Left renal cortex interstitium (tissue), 4 donors: ENCODE results near the gene MUC4. TPM values are rescaled to one million over a fixed set of nuclear protein-coding genes. Genes with fewer than 3 reads are reported as not detected.
"Not testable (repeated sequence)": the region's sequence is repeated elsewhere in the genome, so short reads cannot be mapped to it uniquely, and the experiment has no call there.

Experiments
- DNase-seq, 4 donors: peaks; one replicate each; pipeline ENCODE4 v3.0.0-alpha.2; 2013; ENCODE audit warnings: low read depth in 4 of 4, low spot score in 2 of 4, missing footprints in 1 of 4
- polyA plus RNA-seq, 4 donors: library from polyadenylated mRNA; unstranded; fragments of 120-200 nt; gene quantifications; one replicate each; pipeline ENCODE4 v1.2.1, GENCODE V29; 2013; ENCODE audit not compliant: insufficient read length in 4 of 4

The MUC4 gene
- polyA plus RNA-seq, 4 donors: 0.59 to 2.4 (median 1.2) TPM

- no peak for DNase-seq
Measured at GRCh38 chr3:195836476-195837135, 24.9 kb upstream of the MUC4 start.

GRCh38 chr3:195835791-195836190 lies 24.1 kb upstream of the MUC4 start:
- DNase-seq: no peak

- no peak for DNase-seq
Measured at GRCh38 chr3:195834675-195835583, 23.2 kb upstream of the MUC4 start.

GRCh38 chr3:195829897-195830254 lies 18.1 kb upstream of the MUC4 start:
- DNase-seq: no peak

- DNase-seq: no peak
Measured at GRCh38 chr3:195828762-195829161, 17.0 kb upstream of the MUC4 start.

- no peak for DNase-seq
Measured at GRCh38 chr3:195825857-195826804, 14.4 kb upstream of the MUC4 start.

GRCh38 chr3:195825191-195825588 lies 13.5 kb upstream of the MUC4 start:
- no peak for DNase-seq

GRCh38 chr3:195824425-195825190 lies 12.9 kb upstream of the MUC4 start:
- DNase-seq: not testable (repeated sequence)

GRCh38 chr3:195823999-195824398 lies 12.3 kb upstream of the MUC4 start:
- no peak for DNase-seq

- no peak for DNase-seq
Measured at GRCh38 chr3:195823280-195823679, 11.6 kb upstream of the MUC4 start.

- DNase-seq: no peak
Measured at GRCh38 chr3:195822131-195822696, 10.5 kb upstream of the MUC4 start.

GRCh38 chr3:195821403-195822130 lies 9.8 kb upstream of the MUC4 start:
- DNase-seq: no peak

GRCh38 chr3:195820901-195821300 lies 9.2 kb upstream of the MUC4 start:
- no peak for DNase-seq

GRCh38 chr3:195820186-195820585 lies 8.5 kb upstream of the MUC4 start:
- no peak for DNase-seq

GRCh38 chr3:195818301-195818700 lies 6.6 kb upstream of the MUC4 start:
- no peak for DNase-seq

GRCh38 chr3:195817578-195818135 lies 5.9 kb upstream of the MUC4 start:
- DNase-seq: no peak

GRCh38 chr3:195816276-195816913 lies 4.7 kb upstream of the MUC4 start:
- not testable (repeated sequence) for DNase-seq

- no peak for DNase-seq
Measured at GRCh38 chr3:195815169-195815771, 3.5 kb upstream of the MUC4 start.
